Measurements from ENCODE around the gene SLAMF7. TPM values are rescaled to one million over a fixed set of nuclear protein-coding genes. Genes with fewer than 3 reads are reported as not detected.
A peak's percentile ranks its signal among the peaks of the same experiment; 100 is the strongest.

SLAMF7 gene
- total and polyA plus RNA-seq, 10 of the 15 experiments (the other 5 are each of a cell fraction or from before 2014, with no cell fraction given): 66.6 to 284 (median 108) TPM

GRCh38 chr1:160726498-160727315 lies 12.3 kb upstream of the SLAMF7 start:
- Histone ChIP-seq H3K36me3 (ENCODE audit: control insufficient read depth in 2 of 2, insufficient read depth in 2 of 2, low read length in 1 of 2) (no peaks in the 10 kb centered on the region), H3K9ac (ENCODE audit: control insufficient read depth, insufficient read depth, low read length) (peak overlapping the region; percentile 50; the same call in 1 of the 2 replicates), H3K4me1 (ENCODE audit: control insufficient read depth, insufficient read depth, low read length) (peaks cover 40% of the 10 kb centered on the region), H3K4me2 (ENCODE audit: control insufficient read depth, insufficient read depth) (peak overlapping the region; percentile 46), H4K20me1 (ENCODE audit: control insufficient read depth, insufficient read depth) (no peaks in the 10 kb centered on the region), H3K27me3 (replicated peaks in 1 of 2; ENCODE audit: control insufficient read depth in 2 of 2, insufficient read depth in 2 of 2, low read length in 1 of 2) (no peaks in the 10 kb centered on the region), H3K27ac (ENCODE audit: control insufficient read depth, insufficient read depth) (peak overlapping the region; percentile 85), H3K79me2 (ENCODE audit: control insufficient read depth, insufficient read depth, low read length) (no peaks in the 10 kb centered on the region; the same call in 1 of the 2 replicates), H3K9me3 (replicated peaks; ENCODE audit: control insufficient read depth, insufficient read depth, low read length) (no peaks in the 10 kb centered on the region; the same call in 2 of the 3 replicates), H2AFZ (ENCODE audit: control insufficient read depth, low read depth, low read length) (peak overlapping the region; percentile 83), H3K4me3 (no peak overlapping the region)
- no peak for DNase-seq (ENCODE audit: low read depth, low spot score)
- no peak for FAIRE-seq
- ChIA-PET POLR2A (interaction anchor here (1.1 to 7.5 kb wide), 13 partner anchors 13 to 227 kb away, joined by 3 to 73 read pairs (median 4); partner anchors contain the start of genes CD48, SLAMF1 and SLAMF7), SMC1A (ENCODE audit: uncharacterized antibody, unreplicated experiment) (interaction anchor here (0.7 to 10.8 kb wide), 39 partner anchors 13 to 370 kb away, joined by 3 to 301 read pairs (median 5); partner anchors contain the start of genes CD48, ITLN2, LY9 and SLAMF1), CTCF (interaction anchor here (0.6 to 10.9 kb wide), 32 partner anchors 13 to 405 kb away, joined by 3 to 209 read pairs (median 6); partner anchors contain the start of genes CD48, ITLN2 and SLAMF7), RAD21 (ENCODE audit: unreplicated experiment) (interaction anchor here (0.8 to 8.5 kb wide), 34 partner anchors 11 to 271 kb away, joined by 3 to 137 read pairs (median 9); partner anchors contain the start of genes CD244, CD48, ITLN2 and SLAMF7)
- BruUV-seq (replicated peaks): no TSS peak
- in situ Hi-C loops (cut with MboI) (loop anchor here (5.0 kb wide), 3 partner anchors 41 to 226 kb away; partner anchors contain the start of gene ITLN2), intact Hi-C loops (cut with micrococcal nuclease; ENCODE audit: unreplicated experiment) (loop anchor here (1.0 kb wide), 7 partner anchors 14 to 264 kb away; no protein-coding TSS in a partner anchor)
- 12% methylated on average over 8 of the region's 8 CpGs for WGBS (ENCODE audit: insufficient coverage, insufficient replicate concordance, low lambda C conversion rate, missing lambda C conversion rate)
- peak; percentile 80 for ATAC-seq
- TF ChIP-seq E4F1 (IDR thresholded peaks at IDR 0.05; ENCODE audit: borderline replicate concordance, partially characterized antibody) (no peak), CUX1 (IDR thresholded peaks at IDR 0.05; ENCODE audit: insufficient replicate concordance, low read depth, low read length) (peak; percentile 100), MEF2A (IDR thresholded peaks at IDR 0.05; ENCODE audit: insufficient read depth, low read depth, low read length) (peak; percentile 61; the same call in 1 of the 2 replicates), RAD21 (IDR thresholded peaks at IDR 0.05; ENCODE audit: insufficient read depth, low read depth, low read length) (peak; percentile 99), TBL1XR1 (IDR thresholded peaks at IDR 0.05; ENCODE audit: low read depth, low read length) (peak; percentile 46; the same call in 1 of the 2 replicates), TARDBP (IDR thresholded peaks at IDR 0.05; ENCODE audit: borderline replicate concordance) (no peak), MLLT1 (IDR thresholded peaks at IDR 0.05) (peak; percentile 54; the same call in 1 of the 2 replicates)

Data from GM12878 (cell line).